Activated CD4-positive, CD25-positive, alpha-beta regulatory T cell treated with anti-CD3 and anti-CD28 coated beads, Interleukin-2, amount 50 U/mL, for 16 hours (primary cell): ENCODE results near the gene OR51B5.
"Not testable (repeated sequence)": the region's sequence is repeated elsewhere in the genome, so short reads cannot be mapped to it uniquely, and the experiment has no call there.

Experiments used
- DNase-seq: peaks from one replicate; pipeline ENCODE4 v3.0.0-alpha.2; 2020; ENCODE audit warnings: low read depth, low spot score

OR51B5 gene

GRCh38 chr11:5336331-5336730 is 7.0 kb downstream of the OR51B5 start:
- no peak for DNase-seq

- no peak for DNase-seq
Measured at GRCh38 chr11:5335170-5335569, 8.2 kb downstream of the OR51B5 start.

GRCh38 chr11:5324197-5324596 is 19.1 kb downstream of the OR51B5 start, which contains the start of gene OR51B2:
Gene OR51B2 (minus strand): TSS chr11:5324297. CDS start chr11:5324297, 0 bp downstream.
- DNase-seq: no peak

- no peak for DNase-seq
Measured at GRCh38 chr11:5317292-5317691, 26.0 kb downstream of the OR51B5 start.

GRCh38 chr11:5313326-5314023 is 29.8 kb downstream of the OR51B5 start:
- DNase-seq: not testable (repeated sequence)

- no peak for DNase-seq
Measured at GRCh38 chr11:5310423-5310822, 32.9 kb downstream of the OR51B5 start.

- DNase-seq: no peak
Measured at GRCh38 chr11:5307256-5308019, 35.9 kb downstream of the OR51B5 start.

GRCh38 chr11:5304046-5304445 is 39.3 kb downstream of the OR51B5 start:
- no peak for DNase-seq

GRCh38 chr11:5303626-5304025 is 39.7 kb downstream of the OR51B5 start:
- no peak for DNase-seq

- no peak for DNase-seq
Measured at GRCh38 chr11:5301846-5302245, 41.5 kb downstream of the OR51B5 start, which contains the start of gene OR51B4. Gene OR51B4 (minus strand): TSS chr11:5301946. CDS start chr11:5301946, 0 bp downstream.

GRCh38 chr11:5300251-5300650 is 43.1 kb downstream of the OR51B5 start:
- no peak for DNase-seq

GRCh38 chr11:5298451-5298850 is 44.9 kb downstream of the OR51B5 start:
- DNase-seq: no peak

- no peak for DNase-seq
Measured at GRCh38 chr11:5297721-5298323, 45.5 kb downstream of the OR51B5 start.

- not testable (repeated sequence) for DNase-seq
Measured at GRCh38 chr11:5294342-5294995, 48.9 kb downstream of the OR51B5 start.

- no peak for DNase-seq
Measured at GRCh38 chr11:5293028-5293427, 50.3 kb downstream of the OR51B5 start.
